Glutamatergic neuron (in vitro differentiated cells): ENCODE results near the gene CCDC197. TPM values are rescaled to one million over a fixed set of nuclear protein-coding genes. Genes with fewer than 3 reads are reported as not detected.

Experiments used
- DNase-seq: peaks from one replicate; pipeline ENCODE4 v3.0.0; 2022
- H3K27ac Mint-ChIP-seq: one replicate; pipeline ENCODE4 v1.8.0; 2020; ENCODE audit warnings: mild to moderate bottlenecking, mixed read lengths, inconsistent platforms; ENCODE audit not compliant: unreplicated experiment
- H3K27me3 Mint-ChIP-seq: one replicate; pipeline ENCODE4 v1.8.0; 2020; ENCODE audit warnings: mild to moderate bottlenecking, moderate library complexity, mixed read lengths, inconsistent platforms; ENCODE audit not compliant: unreplicated experiment
- H3K36me3 Mint-ChIP-seq: one replicate; pipeline ENCODE4 v1.8.0; 2020; ENCODE audit warnings: mild to moderate bottlenecking, mixed read lengths, inconsistent platforms; ENCODE audit not compliant: unreplicated experiment
- H3K4me1 Mint-ChIP-seq: one replicate; pipeline ENCODE4 v1.8.0; 2020; ENCODE audit warnings: mild to moderate bottlenecking, low read depth, mixed read lengths, inconsistent platforms; ENCODE audit not compliant: unreplicated experiment
- H3K4me3 Mint-ChIP-seq: one replicate; pipeline ENCODE4 v1.8.0; 2020; ENCODE audit warnings: mild to moderate bottlenecking, mixed read lengths, inconsistent platforms; ENCODE audit not compliant: unreplicated experiment
- H3K9me3 Mint-ChIP-seq: one replicate; pipeline ENCODE4 v1.8.0; 2020; ENCODE audit warnings: mild to moderate bottlenecking, moderate library complexity, mixed read lengths, inconsistent platforms; ENCODE audit not compliant: unreplicated experiment
- CTCF ChIP-seq: fragments of 200-600 bp; sonication (generic); IDR thresholded peaks from one replicate; pipeline ENCODE4 v1.5.0; 2021; ENCODE audit not compliant: partially characterized antibody, unreplicated experiment
- total RNA-seq: library from RNA; stranded (reverse); fragmentation: NEBNext Ultra II Directional; extraction: Animal tissue kit (Norgen Biotek cat#: 25700); gene quantifications from one replicate; pipeline ENCODE4 v1.2.1, GENCODE V29; 2021; ENCODE audit not compliant: unreplicated experiment

The CCDC197 gene
- total RNA-seq, 1 donor from 2014 or later, result not detected

DNA sequence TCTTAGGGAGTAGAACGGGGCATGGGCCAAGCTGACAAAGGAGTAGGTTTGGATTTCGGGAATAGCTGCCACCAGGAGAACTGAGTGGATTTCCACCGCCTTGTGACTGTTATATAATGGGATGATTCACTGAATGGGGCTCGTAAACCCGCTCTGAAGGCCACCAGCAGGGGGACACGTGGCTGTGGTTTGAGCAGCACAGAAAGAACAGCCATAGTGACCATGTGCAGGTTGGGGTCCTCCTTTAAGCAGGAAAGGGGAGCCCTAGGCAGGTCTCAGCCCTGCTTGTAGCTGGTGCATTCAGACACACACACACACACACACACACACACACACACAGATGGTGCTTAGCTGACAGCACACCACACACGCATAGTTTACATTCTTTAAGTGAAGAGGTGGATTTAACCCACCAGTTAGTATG, 12.1 kb upstream of the CCDC197 start:
- H3K36me3 Mint-ChIP-seq, result no peaks in the 10 kb centered on the region
- peaks cover 8% of the 10 kb centered on the region for H3K9me3 Mint-ChIP-seq
- DNase-seq, result peak; percentile 69
- no peak overlapping the region for H3K27ac Mint-ChIP-seq
- H3K4me3 Mint-ChIP-seq, result no peak overlapping the region
- H3K27me3 Mint-ChIP-seq, result peaks cover 6% of the 10 kb centered on the region
- peaks cover 21% of the 10 kb centered on the region for H3K4me1 Mint-ChIP-seq
- TF ChIP-seq CTCF, result peak; percentile 49

DNA sequence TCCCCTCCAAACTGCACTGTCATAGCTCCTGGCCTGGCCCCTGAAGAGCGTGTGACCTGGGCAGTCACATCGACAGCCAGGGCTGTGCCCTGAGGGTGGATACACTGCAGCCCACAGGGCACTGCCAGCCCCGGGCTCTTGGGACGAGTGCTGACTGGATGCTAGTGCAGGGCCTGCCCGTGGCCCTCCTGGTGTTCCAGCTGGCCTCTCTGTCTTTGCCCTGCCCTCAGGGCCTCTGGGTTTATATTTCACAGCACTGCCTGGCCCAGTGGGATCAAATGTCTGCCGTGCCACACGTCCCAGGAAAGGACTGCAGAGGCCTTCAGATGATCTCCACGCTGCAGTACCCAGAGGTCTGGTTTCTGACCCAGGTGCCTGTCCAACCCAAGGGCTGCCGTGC, 10.1 kb upstream of the CCDC197 start:
- no peak for TF ChIP-seq CTCF
- DNase-seq, result no peak
- H3K36me3 Mint-ChIP-seq, result no peaks in the 10 kb centered on the region
- peaks cover 9% of the 10 kb centered on the region for H3K9me3 Mint-ChIP-seq
- no peak overlapping the region for H3K27ac Mint-ChIP-seq
- peaks cover 4% of the 10 kb centered on the region for H3K27me3 Mint-ChIP-seq
- H3K4me1 Mint-ChIP-seq, result peaks cover 20% of the 10 kb centered on the region
- H3K4me3 Mint-ChIP-seq, result no peak overlapping the region

- no peak overlapping the region for H3K4me3 Mint-ChIP-seq
- no peak overlapping the region for H3K27ac Mint-ChIP-seq
- peaks cover 6% of the 10 kb centered on the region for H3K27me3 Mint-ChIP-seq
- H3K9me3 Mint-ChIP-seq, result peaks cover 11% of the 10 kb centered on the region
- H3K36me3 Mint-ChIP-seq, result no peaks in the 10 kb centered on the region
- DNase-seq, result no peak
- no peak for TF ChIP-seq CTCF
- peaks cover 20% of the 10 kb centered on the region for H3K4me1 Mint-ChIP-seq
These were observed 9.7 kb upstream of the CCDC197 start for GRCh38 chr14:93987376-93987775.

DNA sequence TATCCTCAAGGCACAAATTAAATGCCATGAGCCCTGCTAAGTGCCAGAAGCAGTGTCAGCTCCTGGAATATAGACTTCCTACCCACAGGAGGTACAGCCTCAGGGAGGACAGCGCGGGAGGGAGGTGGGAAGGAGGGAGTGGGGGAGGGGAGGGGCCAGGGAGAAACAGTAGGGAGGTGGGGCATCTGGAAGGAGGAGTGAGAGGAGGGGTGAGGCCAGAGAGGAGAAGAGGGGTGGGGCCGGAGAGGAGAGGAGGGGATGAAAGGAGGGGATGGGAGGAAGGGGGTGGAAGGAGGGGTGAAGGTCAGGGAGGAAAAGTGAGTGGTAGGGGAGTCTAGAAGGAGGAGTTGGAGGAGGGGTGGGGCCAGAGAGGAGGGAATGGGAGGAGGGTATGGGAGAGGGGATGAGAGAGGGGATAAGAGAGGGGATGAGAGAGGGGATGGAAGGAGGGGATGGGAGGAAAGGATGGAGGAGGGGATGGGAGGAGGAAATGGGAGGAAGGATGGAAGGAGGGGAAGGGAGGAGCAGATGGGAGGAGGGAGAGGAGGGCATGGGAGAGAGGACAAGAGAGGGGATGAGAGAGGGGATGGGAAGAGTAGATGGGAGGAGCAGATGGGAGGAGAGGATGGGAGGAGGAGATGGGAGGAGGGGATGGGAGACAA, 9.2 kb upstream of the CCDC197 start:
- no peak for DNase-seq
- Mint-ChIP-seq H3K9me3 (peaks cover 11% of the 10 kb centered on the region), H3K27me3 (peaks cover 6% of the 10 kb centered on the region), H3K36me3 (no peaks in the 10 kb centered on the region), H3K4me1 (peaks cover 20% of the 10 kb centered on the region), H3K27ac (no peak overlapping the region), H3K4me3 (no peak overlapping the region)
- TF ChIP-seq CTCF, result no peak

DNA sequence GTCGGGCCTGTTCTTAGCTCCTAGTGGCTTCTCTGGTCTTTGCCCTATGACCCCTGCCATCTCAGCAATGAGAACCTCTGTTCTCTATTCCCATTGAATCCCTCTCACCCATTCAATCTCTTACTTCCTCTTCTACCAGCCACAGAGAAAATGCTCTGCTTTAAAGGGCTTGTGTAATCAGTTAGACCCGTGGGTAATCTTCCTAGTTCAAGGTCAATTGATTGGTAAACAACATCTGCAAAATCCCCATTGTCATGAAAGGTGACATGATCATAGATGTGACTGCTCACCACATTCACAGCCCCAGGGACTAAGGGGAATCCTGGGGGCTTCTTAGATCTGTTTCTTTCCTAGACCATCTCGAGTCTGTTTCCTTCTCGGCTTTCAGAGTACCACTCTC, 7.2 kb upstream of the CCDC197 start:
- no peak for DNase-seq
- TF ChIP-seq CTCF, result no peak
- peak overlapping the region; percentile 9 for H3K27ac Mint-ChIP-seq
- H3K36me3 Mint-ChIP-seq, result no peaks in the 10 kb centered on the region
- H3K27me3 Mint-ChIP-seq, result peaks cover 7% of the 10 kb centered on the region
- H3K4me3 Mint-ChIP-seq, result no peak overlapping the region
- peaks cover 20% of the 10 kb centered on the region for H3K4me1 Mint-ChIP-seq
- H3K9me3 Mint-ChIP-seq, result peaks cover 9% of the 10 kb centered on the region
